A549 (cell line): Measurements from ENCODE around the gene ACOT11. TPM values are rescaled to one million over a fixed set of nuclear protein-coding genes. Genes with fewer than 3 reads are reported as not detected.

Experiments used
- ATAC-seq, 2 experiments: fragments of 200-7000 bp in 1 of 2; fragments of >200 bp in 1 of 2; cut with Nextera tagmentation in 1 of 2; cut with Tn5 transposase in 1 of 2; 3 replicates each; pipeline versions ENCODE4 v1.8.0 to v1.9.1; 2018 to 2020; ENCODE audit warnings: mild to moderate bottlenecking in 1 of 2, moderate library complexity in 1 of 2
- CTCF ChIA-PET: fragments of 300-600 bp; sonication (Branson Sonifier 250); formaldehyde crosslinking; extraction: SDS; loops from one replicate; lab custom pipeline; 2021; ENCODE audit warnings: antibody characterized with exemption, inconsistent platforms; lab: Yijun Ruan, JAX
- POLR2A ChIA-PET: fragments of 350-600 bp; formaldehyde crosslinking; extraction: SDS; loops from one replicate; lab custom pipeline; 2021; ENCODE audit warnings: antibody characterized with exemption, inconsistent platforms; lab: Yijun Ruan, JAX
- DNase-seq, 2 experiments: peaks; one replicate each; pipeline versions ENCODE4 v3.0.0 to v3.0.0-alpha.2; 2011 to 2016; ENCODE audit warnings: low read depth in 1 of 2, low spot score in 1 of 2
- FAIRE-seq: peaks from 2 replicates; lab custom pipeline; 2011; peaks lifted over from hg19 to GRCh38; lab: Jason Lieb, UNC
- H3K27ac ChIP-seq, 2 experiments: fragments of >200 bp; sonication (Bioruptor Twin); formaldehyde crosslinking; 3 replicates each; pipeline ENCODE4 v1.5.1; 2016 to 2017
- H3K4me1 ChIP-seq: fragments of >200 bp; sonication (Bioruptor Twin); formaldehyde crosslinking; 3 replicates; pipeline ENCODE4 v1.6.1; 2016
- H3K4me2 ChIP-seq: fragments of >200 bp; sonication (Bioruptor Twin); formaldehyde crosslinking; 3 replicates; pipeline ENCODE4 v1.6.1; 2016
- H3K4me3 ChIP-seq: fragments of >200 bp; sonication (Bioruptor Twin); formaldehyde crosslinking; 3 replicates; pipeline ENCODE4 v1.5.1; 2016
- H3K9me3 ChIP-seq: fragments of >200 bp; sonication (Bioruptor Twin); formaldehyde crosslinking; 3 replicates; pipeline ENCODE4 v1.6.1; 2016
- CEBPB ChIP-seq, 2 experiments: fragments of >200 bp in 1 of 2; sonication (Bioruptor Twin) in 1 of 2; formaldehyde crosslinking in 1 of 2; IDR thresholded peaks; 2 replicates each; pipeline ENCODE4 v1.6.1; 2012 to 2016
- FOSB ChIP-seq: fragments of 250-450 bp; sonication (Bioruptor Pico); IDR thresholded peaks from 2 replicates; pipeline ENCODE4 v1.5.0; 2020; ENCODE audit warnings: mild to moderate bottlenecking, moderate library complexity
- GATA3 ChIP-seq: IDR thresholded peaks from 2 replicates; pipeline ENCODE4 v1.6.1; 2012; ENCODE audit warnings: borderline replicate concordance
- HOXA7 ChIP-seq: fragments of 250-450 bp; sonication (Bioruptor Pico); IDR thresholded peaks from 2 replicates; pipeline ENCODE4 v1.5.0; 2020; ENCODE audit warnings: mild to moderate bottlenecking, moderate library complexity
- HOXB13 ChIP-seq: fragments of 250-450 bp; sonication (Bioruptor Pico); IDR thresholded peaks from 2 replicates; pipeline ENCODE4 v1.5.0; 2020; ENCODE audit warnings: low read depth, mild to moderate bottlenecking, moderate library complexity
- NR3C1 ChIP-seq: fragments of >200 bp; sonication (Bioruptor Twin); formaldehyde crosslinking; IDR thresholded peaks from 3 replicates; pipeline ENCODE4 v1.6.1; 2017
- POLR2A ChIP-seq: IDR thresholded peaks from 2 replicates; pipeline ENCODE4 v1.6.1; 2012; ENCODE audit warnings: mild to moderate bottlenecking, low read length
- RCOR1 ChIP-seq: fragments of 150-350 bp; IDR thresholded peaks from 2 replicates; pipeline ENCODE4 v1.6.1; 2014; ENCODE audit warnings: antibody characterized with exemption, low read length, low read depth
- SMC3 ChIP-seq: fragments of >200 bp; sonication (Bioruptor Twin); formaldehyde crosslinking; IDR thresholded peaks from 3 replicates; pipeline ENCODE4 v1.6.1; 2018; ENCODE audit warnings: inconsistent platforms
- TP53 ChIP-seq: fragments of 250-450 bp; sonication (Bioruptor Pico); IDR thresholded peaks from 2 replicates; pipeline ENCODE4 v1.5.0; 2021; ENCODE audit warnings: mild to moderate bottlenecking, moderate library complexity
- ZFP36 ChIP-seq: fragments of 450-650 bp; IDR thresholded peaks from 2 replicates; pipeline ENCODE4 v1.6.1; 2014; ENCODE audit warnings: borderline replicate concordance; ENCODE audit not compliant: partially characterized antibody
- WGBS: methylation state at CpG from one replicate; pipeline ENCODE4 v1.1.6; 2017; ENCODE audit errors: missing lambda C conversion rate; 5-methylcytosine and 5-hydroxymethylcytosine counted together
- polyA plus RNA-seq, 4 experiments: library from polyadenylated mRNA; depleted of rRNA in 3 of 4; stranded (reverse); fragments of >200 nt; fragmentation: RNase III in 1 of 4; extraction: RNeasy Plus Mini Kit Qiagen cat#74134 plus additional on column Dnase treatment in 1 of 4; gene quantifications; 2 replicates in 3 of 4; 3 replicates in 1 of 4; pipeline ENCODE4 v1.2.3, GENCODE V29; 2011 to 2017
- TF ChIP-seq, protein P1 (sequence below): fragments of >200 bp; sonication (Bioruptor Twin); formaldehyde crosslinking; IDR thresholded peaks from 3 replicates; pipeline ENCODE4 v1.5.1; 2016
- TF ChIP-seq, protein P2 (sequence below): fragments of >200 bp; sonication (Bioruptor Twin); formaldehyde crosslinking; IDR thresholded peaks from 2 replicates; pipeline ENCODE4 v1.6.1; 2016
- TF ChIP-seq, protein P3 (sequence below): IDR thresholded peaks from 2 replicates; pipeline ENCODE4 v1.6.1; 2012; ENCODE audit warnings: low read depth, borderline replicate concordance
- TF ChIP-seq, protein P4 (sequence below): fragments of 250-450 bp; sonication (Bioruptor Pico); IDR thresholded peaks from 2 replicates; pipeline ENCODE4 v1.5.0; 2021; ENCODE audit warnings: mild to moderate bottlenecking, moderate library complexity, borderline replicate concordance
- TF ChIP-seq, protein P5 (sequence below): fragments of >200 bp; sonication (Bioruptor Twin); formaldehyde crosslinking; IDR thresholded peaks from 3 replicates; pipeline ENCODE4 v1.6.1; 2016
- TF ChIP-seq, protein P6 (sequence below): fragments of 200-600 bp; sonication (generic); IDR thresholded peaks from 2 replicates; pipeline ENCODE4 v1.6.1; 2016; ENCODE audit warnings: antibody characterized with exemption, mild to moderate bottlenecking, moderate library complexity
- TF ChIP-seq, protein P7 (sequence below): fragments of 150-350 bp; IDR thresholded peaks from 2 replicates; pipeline ENCODE4 v1.6.1; 2014; ENCODE audit warnings: low read depth, mild to moderate bottlenecking, low read length

ACOT11 gene
- polyA plus RNA-seq, 2 of the 4 experiments (the other 2 are of a cell fraction), result 1.7 TPM

DNA sequence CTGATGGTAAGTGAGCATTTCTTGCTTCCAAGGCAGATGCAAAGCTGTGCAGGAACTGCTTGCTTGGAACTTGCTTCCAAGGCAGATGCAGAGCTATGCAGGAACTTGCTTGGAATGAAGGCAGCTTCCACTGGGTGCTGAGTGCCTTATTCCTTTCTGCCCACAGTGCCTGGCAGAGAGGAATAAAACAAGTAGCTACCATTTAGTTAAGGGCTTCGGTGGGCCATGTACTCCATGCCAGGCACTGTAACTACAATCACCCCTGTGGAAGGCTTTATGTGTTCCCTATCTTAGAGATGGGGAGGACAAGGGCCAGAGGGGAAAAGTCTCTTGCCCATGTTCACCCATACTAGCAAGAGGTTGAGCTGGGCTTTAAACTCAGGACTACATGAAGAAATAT lies 101.9 kb downstream of the ACOT11 start:
- ATAC-seq, result peak in 1 of 2 experiments; percentile 56; a peak in 3 of 6 replicates
- ChIA-PET CTCF (interaction anchor here (1.1 kb wide), 1 partner anchor 21 kb away, joined by 4 read pairs; no protein-coding TSS in a partner anchor), POLR2A (no interaction called here)
- peak overlapping the region in 1 of 2 experiments; percentile 61; a peak in 2 of 6 replicates for H3K27ac ChIP-seq
- DNase-seq, result no peak
- 86% methylated on average over 1 of the region's 1 CpG for WGBS
- FAIRE-seq, result no peak
- peak overlapping the region; percentile 60 for H3K4me2 ChIP-seq
- TF ChIP-seq HOXB13 (no peak), NR3C1 (no peak), FOSB (CRISPR knock-in tag) (no peak), CEBPB (IDR thresholded peaks at IDR 0.05) (no peak), RCOR1 (no peak), GATA3 (no peak), POLR2A (no peak), SMC3 (no peak), ZFP36 (no peak)
- TF ChIP-seq, protein P1, sequence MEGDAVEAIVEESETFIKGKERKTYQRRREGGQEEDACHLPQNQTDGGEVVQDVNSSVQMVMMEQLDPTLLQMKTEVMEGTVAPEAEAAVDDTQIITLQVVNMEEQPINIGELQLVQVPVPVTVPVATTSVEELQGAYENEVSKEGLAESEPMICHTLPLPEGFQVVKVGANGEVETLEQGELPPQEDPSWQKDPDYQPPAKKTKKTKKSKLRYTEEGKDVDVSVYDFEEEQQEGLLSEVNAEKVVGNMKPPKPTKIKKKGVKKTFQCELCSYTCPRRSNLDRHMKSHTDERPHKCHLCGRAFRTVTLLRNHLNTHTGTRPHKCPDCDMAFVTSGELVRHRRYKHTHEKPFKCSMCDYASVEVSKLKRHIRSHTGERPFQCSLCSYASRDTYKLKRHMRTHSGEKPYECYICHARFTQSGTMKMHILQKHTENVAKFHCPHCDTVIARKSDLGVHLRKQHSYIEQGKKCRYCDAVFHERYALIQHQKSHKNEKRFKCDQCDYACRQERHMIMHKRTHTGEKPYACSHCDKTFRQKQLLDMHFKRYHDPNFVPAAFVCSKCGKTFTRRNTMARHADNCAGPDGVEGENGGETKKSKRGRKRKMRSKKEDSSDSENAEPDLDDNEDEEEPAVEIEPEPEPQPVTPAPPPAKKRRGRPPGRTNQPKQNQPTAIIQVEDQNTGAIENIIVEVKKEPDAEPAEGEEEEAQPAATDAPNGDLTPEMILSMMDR, result no peak
- TF ChIP-seq, protein P2, sequence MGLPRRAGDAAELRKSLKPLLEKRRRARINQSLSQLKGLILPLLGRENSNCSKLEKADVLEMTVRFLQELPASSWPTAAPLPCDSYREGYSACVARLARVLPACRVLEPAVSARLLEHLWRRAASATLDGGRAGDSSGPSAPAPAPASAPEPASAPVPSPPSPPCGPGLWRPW, result no peak
- TF ChIP-seq, protein P3, sequence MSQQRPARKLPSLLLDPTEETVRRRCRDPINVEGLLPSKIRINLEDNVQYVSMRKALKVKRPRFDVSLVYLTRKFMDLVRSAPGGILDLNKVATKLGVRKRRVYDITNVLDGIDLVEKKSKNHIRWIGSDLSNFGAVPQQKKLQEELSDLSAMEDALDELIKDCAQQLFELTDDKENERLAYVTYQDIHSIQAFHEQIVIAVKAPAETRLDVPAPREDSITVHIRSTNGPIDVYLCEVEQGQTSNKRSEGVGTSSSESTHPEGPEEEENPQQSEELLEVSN, result no peak
- TF ChIP-seq, protein P4, sequence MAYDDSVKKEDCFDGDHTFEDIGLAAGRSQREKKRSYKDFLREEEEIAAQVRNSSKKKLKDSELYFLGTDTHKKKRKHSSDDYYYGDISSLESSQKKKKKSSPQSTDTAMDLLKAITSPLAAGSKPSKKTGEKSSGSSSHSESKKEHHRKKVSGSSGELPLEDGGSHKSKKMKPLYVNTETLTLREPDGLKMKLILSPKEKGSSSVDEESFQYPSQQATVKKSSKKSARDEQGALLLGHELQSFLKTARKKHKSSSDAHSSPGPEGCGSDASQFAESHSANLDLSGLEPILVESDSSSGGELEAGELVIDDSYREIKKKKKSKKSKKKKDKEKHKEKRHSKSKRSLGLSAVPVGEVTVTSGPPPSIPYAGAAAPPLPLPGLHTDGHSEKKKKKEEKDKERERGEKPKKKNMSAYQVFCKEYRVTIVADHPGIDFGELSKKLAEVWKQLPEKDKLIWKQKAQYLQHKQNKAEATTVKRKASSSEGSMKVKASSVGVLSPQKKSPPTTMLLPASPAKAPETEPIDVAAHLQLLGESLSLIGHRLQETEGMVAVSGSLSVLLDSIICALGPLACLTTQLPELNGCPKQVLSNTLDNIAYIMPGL (CRISPR knock-in tag), result no peak
- no peaks in the 10 kb centered on the region for H3K9me3 ChIP-seq
- H3K4me1 ChIP-seq, result peaks cover 18% of the 10 kb centered on the region
- H3K4me3 ChIP-seq, result no peak overlapping the region

DNA sequence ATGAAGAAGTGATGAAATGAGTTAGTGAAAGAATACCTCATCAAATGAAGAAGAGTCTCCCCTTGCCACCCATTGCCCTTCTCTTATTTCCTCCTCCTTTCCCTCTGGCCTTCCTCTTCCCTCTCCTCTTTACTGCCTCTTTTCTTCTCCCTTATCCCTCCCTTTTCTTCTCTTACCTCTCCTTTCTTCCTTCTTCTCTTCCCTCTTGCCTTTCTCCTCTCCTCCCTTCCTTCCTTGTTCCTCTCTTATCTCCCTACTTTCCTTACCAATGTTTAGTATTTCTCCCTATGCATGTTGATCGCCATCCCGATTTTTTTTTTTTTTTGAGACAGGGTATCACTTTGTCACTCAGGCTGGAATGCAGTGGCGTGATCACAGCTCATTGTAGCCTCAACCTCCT lies 102.4 kb downstream of the ACOT11 start:
- CTCF ChIA-PET, result no interaction called here
- no peak overlapping the region for H3K27ac ChIP-seq
- 78% methylated on average over 3 of the region's 3 CpGs for WGBS
- no peaks in the 10 kb centered on the region for H3K9me3 ChIP-seq
- no peak for FAIRE-seq
- TF ChIP-seq, protein P5, sequence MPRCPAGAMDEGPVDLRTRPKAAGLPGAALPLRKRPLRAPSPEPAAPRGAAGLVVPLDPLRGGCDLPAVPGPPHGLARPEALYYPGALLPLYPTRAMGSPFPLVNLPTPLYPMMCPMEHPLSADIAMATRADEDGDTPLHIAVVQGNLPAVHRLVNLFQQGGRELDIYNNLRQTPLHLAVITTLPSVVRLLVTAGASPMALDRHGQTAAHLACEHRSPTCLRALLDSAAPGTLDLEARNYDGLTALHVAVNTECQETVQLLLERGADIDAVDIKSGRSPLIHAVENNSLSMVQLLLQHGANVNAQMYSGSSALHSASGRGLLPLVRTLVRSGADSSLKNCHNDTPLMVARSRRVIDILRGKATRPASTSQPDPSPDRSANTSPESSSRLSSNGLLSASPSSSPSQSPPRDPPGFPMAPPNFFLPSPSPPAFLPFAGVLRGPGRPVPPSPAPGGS, result no peak
- TF ChIP-seq HOXB13 (no peak), HOXA7 (CRISPR knock-in tag) (no peak), TP53 (no peak)
- TF ChIP-seq, protein P6, sequence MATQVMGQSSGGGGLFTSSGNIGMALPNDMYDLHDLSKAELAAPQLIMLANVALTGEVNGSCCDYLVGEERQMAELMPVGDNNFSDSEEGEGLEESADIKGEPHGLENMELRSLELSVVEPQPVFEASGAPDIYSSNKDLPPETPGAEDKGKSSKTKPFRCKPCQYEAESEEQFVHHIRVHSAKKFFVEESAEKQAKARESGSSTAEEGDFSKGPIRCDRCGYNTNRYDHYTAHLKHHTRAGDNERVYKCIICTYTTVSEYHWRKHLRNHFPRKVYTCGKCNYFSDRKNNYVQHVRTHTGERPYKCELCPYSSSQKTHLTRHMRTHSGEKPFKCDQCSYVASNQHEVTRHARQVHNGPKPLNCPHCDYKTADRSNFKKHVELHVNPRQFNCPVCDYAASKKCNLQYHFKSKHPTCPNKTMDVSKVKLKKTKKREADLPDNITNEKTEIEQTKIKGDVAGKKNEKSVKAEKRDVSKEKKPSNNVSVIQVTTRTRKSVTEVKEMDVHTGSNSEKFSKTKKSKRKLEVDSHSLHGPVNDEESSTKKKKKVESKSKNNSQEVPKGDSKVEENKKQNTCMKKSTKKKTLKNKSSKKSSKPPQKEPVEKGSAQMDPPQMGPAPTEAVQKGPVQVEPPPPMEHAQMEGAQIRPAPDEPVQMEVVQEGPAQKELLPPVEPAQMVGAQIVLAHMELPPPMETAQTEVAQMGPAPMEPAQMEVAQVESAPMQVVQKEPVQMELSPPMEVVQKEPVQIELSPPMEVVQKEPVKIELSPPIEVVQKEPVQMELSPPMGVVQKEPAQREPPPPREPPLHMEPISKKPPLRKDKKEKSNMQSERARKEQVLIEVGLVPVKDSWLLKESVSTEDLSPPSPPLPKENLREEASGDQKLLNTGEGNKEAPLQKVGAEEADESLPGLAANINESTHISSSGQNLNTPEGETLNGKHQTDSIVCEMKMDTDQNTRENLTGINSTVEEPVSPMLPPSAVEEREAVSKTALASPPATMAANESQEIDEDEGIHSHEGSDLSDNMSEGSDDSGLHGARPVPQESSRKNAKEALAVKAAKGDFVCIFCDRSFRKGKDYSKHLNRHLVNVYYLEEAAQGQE, result no peak
- TF ChIP-seq, protein P7, sequence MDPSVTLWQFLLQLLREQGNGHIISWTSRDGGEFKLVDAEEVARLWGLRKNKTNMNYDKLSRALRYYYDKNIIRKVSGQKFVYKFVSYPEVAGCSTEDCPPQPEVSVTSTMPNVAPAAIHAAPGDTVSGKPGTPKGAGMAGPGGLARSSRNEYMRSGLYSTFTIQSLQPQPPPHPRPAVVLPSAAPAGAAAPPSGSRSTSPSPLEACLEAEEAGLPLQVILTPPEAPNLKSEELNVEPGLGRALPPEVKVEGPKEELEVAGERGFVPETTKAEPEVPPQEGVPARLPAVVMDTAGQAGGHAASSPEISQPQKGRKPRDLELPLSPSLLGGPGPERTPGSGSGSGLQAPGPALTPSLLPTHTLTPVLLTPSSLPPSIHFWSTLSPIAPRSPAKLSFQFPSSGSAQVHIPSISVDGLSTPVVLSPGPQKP, result no peak
- TF ChIP-seq, all 56 proteins: peak for 0
- H3K4me1 ChIP-seq, result peaks cover 18% of the 10 kb centered on the region
- ATAC-seq (no peak), DNase-seq (no peak)
- POLR2A ChIA-PET, result no interaction called here
- H3K4me2 ChIP-seq, result no peak overlapping the region
- H3K4me3 ChIP-seq, result no peak overlapping the region
